Right lobe of liver (tissue), 4 donors: ENCODE data around the gene PSMD6.

Source experiments
- CTCF ChIP-seq, 4 donors: fragments of 200-600 bp in 3 of 4; fragments of 450-650 bp in 1 of 4; IDR thresholded peaks; one replicate each; pipeline versions ENCODE4 v1.5.1 to v1.8.0; 2016 to 2022; ENCODE audit warnings: antibody characterized with exemption in 4 of 4, mild to moderate bottlenecking in 2 of 4
- POLR2A ChIP-seq: fragments of 450-650 bp; IDR thresholded peaks from one replicate; pipeline ENCODE4 v1.6.1; 2017; ENCODE audit warnings: antibody characterized with exemption, mild to moderate bottlenecking
- donor health status: DM: no; HTN: no; CAD: no.
- donor health status: DM: no; HTN: no; CAD: no.
- donor health status: DM: no; HTN: yes; CAD: no.

GRCh38 chr3:63976872-63977200 is 46.5 kb downstream of the PSMD6 start:
- TF ChIP-seq CTCF (IDR thresholded peaks at IDR 0.05) (no peak), POLR2A (no peak)
